ENCODE measurements around the gene MAP2K1.

GRCh38 chr15:66408254-66408653 is 21.5 kb downstream of the MAP2K1 start:
- TF ChIP-seq CTCF (IDR thresholded peaks at IDR 0.05; ENCODE audit: insufficient read depth, low read depth, low read length) (no peak), EZH2 (IDR thresholded peaks at IDR 0.05; ENCODE audit: insufficient read depth, low read length) (no peak)
